ENCODE measurements around the gene ADGRL3. TPM values are rescaled to one million over a fixed set of nuclear protein-coding genes. Genes with fewer than 3 reads are reported as not detected.

Gene ADGRL3
- total and polyA plus RNA-seq, 2 donors (not counting 1 experiment from before 2014, with no cell fraction given), result not detected

DNA sequence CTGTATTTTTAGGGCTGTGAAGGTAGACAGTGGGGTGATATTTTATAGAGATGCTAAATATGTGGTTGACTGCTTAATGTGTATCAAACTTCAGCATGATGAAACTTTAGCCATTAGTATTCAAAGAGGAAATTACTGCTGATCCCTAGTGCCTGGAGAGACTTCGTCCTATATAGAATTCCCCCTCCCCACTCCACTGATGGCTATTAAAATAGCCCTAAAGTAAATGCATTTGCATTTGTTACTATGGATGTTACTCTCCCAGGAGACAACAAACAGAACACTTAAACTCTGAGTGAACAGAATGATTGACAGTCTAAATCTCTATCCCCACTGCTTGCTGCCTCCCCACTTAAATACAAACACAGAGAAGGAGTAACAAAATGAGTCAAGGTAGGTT is 39.1 kb downstream of the ADGRL3 start:
- DNase-seq (no peak), ATAC-seq (ENCODE audit: low read depth) (no peak)
- TF ChIP-seq, protein P1, sequence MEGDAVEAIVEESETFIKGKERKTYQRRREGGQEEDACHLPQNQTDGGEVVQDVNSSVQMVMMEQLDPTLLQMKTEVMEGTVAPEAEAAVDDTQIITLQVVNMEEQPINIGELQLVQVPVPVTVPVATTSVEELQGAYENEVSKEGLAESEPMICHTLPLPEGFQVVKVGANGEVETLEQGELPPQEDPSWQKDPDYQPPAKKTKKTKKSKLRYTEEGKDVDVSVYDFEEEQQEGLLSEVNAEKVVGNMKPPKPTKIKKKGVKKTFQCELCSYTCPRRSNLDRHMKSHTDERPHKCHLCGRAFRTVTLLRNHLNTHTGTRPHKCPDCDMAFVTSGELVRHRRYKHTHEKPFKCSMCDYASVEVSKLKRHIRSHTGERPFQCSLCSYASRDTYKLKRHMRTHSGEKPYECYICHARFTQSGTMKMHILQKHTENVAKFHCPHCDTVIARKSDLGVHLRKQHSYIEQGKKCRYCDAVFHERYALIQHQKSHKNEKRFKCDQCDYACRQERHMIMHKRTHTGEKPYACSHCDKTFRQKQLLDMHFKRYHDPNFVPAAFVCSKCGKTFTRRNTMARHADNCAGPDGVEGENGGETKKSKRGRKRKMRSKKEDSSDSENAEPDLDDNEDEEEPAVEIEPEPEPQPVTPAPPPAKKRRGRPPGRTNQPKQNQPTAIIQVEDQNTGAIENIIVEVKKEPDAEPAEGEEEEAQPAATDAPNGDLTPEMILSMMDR (IDR thresholded peaks at IDR 0.05), result no peak
- no peak for TF ChIP-seq EZH2 (IDR thresholded peaks at IDR 0.05; ENCODE audit: borderline replicate concordance, insufficient read depth, low read depth, low read length, poor library complexity, severe bottlenecking)
- Histone ChIP-seq H3K79me2 (ENCODE audit: control insufficient read depth, insufficient read depth, low read length) (no peaks in the 10 kb centered on the region), H3K4me2 (replicated peaks; ENCODE audit: low read depth, low read length, poor library complexity, severe bottlenecking) (no peak overlapping the region), H3K4me3 (ENCODE audit: control extremely low read depth in 1 of 5, extremely low read depth in 1 of 5, insufficient read depth in 1 of 5, low read depth in 2 of 5, low read length in 4 of 5) (no peak overlapping the region), H3K27me3 (replicated peaks in 1 of 4; ENCODE audit: control extremely low read depth in 1 of 4, control insufficient read depth in 3 of 4, insufficient read depth in 4 of 4, low read length in 3 of 4) (no peaks in the 10 kb centered on the region), H3K4me1 (ENCODE audit: control insufficient read depth in 2 of 2, insufficient read depth in 2 of 2, low read length in 2 of 2) (no peaks in the 10 kb centered on the region), H3K9me3 (ENCODE audit: control extremely low read depth in 1 of 3, control insufficient read depth in 2 of 3, insufficient read depth in 1 of 3, low read length in 2 of 3) (no peaks in the 10 kb centered on the region), H2AFZ (ENCODE audit: insufficient read depth, low read depth, low read length, poor library complexity, severe bottlenecking) (no peak overlapping the region), H3K27ac (ENCODE audit: low read length in 2 of 2) (no peak overlapping the region), H3K9ac (ENCODE audit: low read length) (no peak overlapping the region), H4K20me1 (ENCODE audit: control insufficient read depth, insufficient read depth, low read length, poor library complexity, severe bottlenecking) (no peaks in the 10 kb centered on the region), H3K36me3 (replicated peaks in 1 of 2; ENCODE audit: control extremely low read depth in 1 of 2, control insufficient read depth in 1 of 2, extremely low read depth in 1 of 2, insufficient read depth in 2 of 2, low read length in 1 of 2) (no peaks in the 10 kb centered on the region)
- ChIA-PET CTCF (no interaction called here), POLR2A (no interaction called here)
- Mint-ChIP-seq H3K9me3 (ENCODE audit: insufficient read depth) (peaks cover 4% of the 10 kb centered on the region), H3K27ac (no peak overlapping the region), H3K27me3 (no peaks in the 10 kb centered on the region), H3K4me3 (no peak overlapping the region), H3K4me1 (no peaks in the 10 kb centered on the region)
- whole genome bisulfite sequencing (ENCODE audit: insufficient coverage), result no CpG with 5 or more reads among the region's 1 CpG
- intact Hi-C loops (cut with micrococcal nuclease), result no loop called here

DNA sequence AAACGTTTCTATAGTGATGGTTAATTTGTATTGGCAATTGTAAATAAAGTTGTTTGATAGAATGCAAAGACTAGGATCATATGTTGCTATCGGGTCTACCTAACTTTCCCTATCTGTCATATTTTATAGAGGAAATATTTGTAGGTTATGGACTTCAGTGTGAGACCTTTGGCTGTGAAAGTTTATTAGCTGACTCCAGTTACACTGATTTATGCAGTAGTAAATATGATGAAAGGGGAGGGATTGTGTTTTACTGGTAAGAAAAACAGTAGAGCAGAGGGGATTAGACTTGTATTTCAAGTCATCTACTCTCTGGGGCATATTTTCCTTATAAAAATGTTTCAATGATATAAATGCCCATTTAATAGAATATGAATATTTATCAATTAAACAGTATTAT is 43.8 kb downstream of the ADGRL3 start:
- Histone ChIP-seq H3K36me3 (replicated peaks in 1 of 2; ENCODE audit: control extremely low read depth in 1 of 2, control insufficient read depth in 1 of 2, extremely low read depth in 1 of 2, insufficient read depth in 2 of 2, low read length in 1 of 2) (no peaks in the 10 kb centered on the region), H4K20me1 (ENCODE audit: control insufficient read depth, insufficient read depth, low read length, poor library complexity, severe bottlenecking) (no peaks in the 10 kb centered on the region), H3K4me1 (ENCODE audit: control insufficient read depth in 2 of 2, insufficient read depth in 2 of 2, low read length in 2 of 2) (no peaks in the 10 kb centered on the region), H2AFZ (ENCODE audit: insufficient read depth, low read depth, low read length, poor library complexity, severe bottlenecking) (no peak overlapping the region), H3K27ac (ENCODE audit: low read length in 2 of 2) (no peak overlapping the region), H3K79me2 (ENCODE audit: control insufficient read depth, insufficient read depth, low read length) (no peaks in the 10 kb centered on the region), H3K27me3 (replicated peaks in 1 of 4; ENCODE audit: control extremely low read depth in 1 of 4, control insufficient read depth in 3 of 4, insufficient read depth in 4 of 4, low read length in 3 of 4) (no peaks in the 10 kb centered on the region), H3K9ac (ENCODE audit: low read length) (no peak overlapping the region), H3K4me3 (ENCODE audit: control extremely low read depth in 1 of 5, extremely low read depth in 1 of 5, insufficient read depth in 1 of 5, low read depth in 2 of 5, low read length in 4 of 5) (no peak overlapping the region), H3K9me3 (ENCODE audit: control extremely low read depth in 1 of 3, control insufficient read depth in 2 of 3, insufficient read depth in 1 of 3, low read length in 2 of 3) (no peaks in the 10 kb centered on the region), H3K4me2 (replicated peaks; ENCODE audit: low read depth, low read length, poor library complexity, severe bottlenecking) (no peak overlapping the region)
- TF ChIP-seq, protein P1 (IDR thresholded peaks at IDR 0.05), result no peak
- no peak for TF ChIP-seq EZH2 (IDR thresholded peaks at IDR 0.05; ENCODE audit: borderline replicate concordance, insufficient read depth, low read depth, low read length, poor library complexity, severe bottlenecking)
- intact Hi-C loops (cut with micrococcal nuclease), result no loop called here
- no peak for ATAC-seq (ENCODE audit: low read depth)
- no CpG with 5 or more reads among the region's 2 CpGs for WGBS (ENCODE audit: insufficient coverage)
- H3K4me3 Mint-ChIP-seq, result no peak overlapping the region
- ChIA-PET POLR2A (no interaction called here), CTCF (no interaction called here)
- no peaks in the 10 kb centered on the region for H3K4me1 Mint-ChIP-seq
- H3K27me3 Mint-ChIP-seq, result no peaks in the 10 kb centered on the region
- peaks cover 4% of the 10 kb centered on the region for H3K9me3 Mint-ChIP-seq (ENCODE audit: insufficient read depth)
- no peak for DNase-seq
- H3K27ac Mint-ChIP-seq, result no peak overlapping the region

Measured in B cell (primary cell).